Measurements from ENCODE around the gene TLE6.
"Not testable (repeated sequence)": the region's sequence is repeated elsewhere in the genome, so short reads cannot be mapped to it uniquely, and the experiment has no call there.

TLE6 gene

GRCh38 chr19:2974342-2975041, 2.9 kb upstream of the TLE6 start:
- no peak for DNase-seq (ENCODE audit: low spot score)

GRCh38 chr19:2976609-2977000, 759 bp upstream of the TLE6 start:
- no peak for DNase-seq (ENCODE audit: low spot score)

- no peak for DNase-seq (ENCODE audit: low spot score)
Observed at GRCh38 chr19:2977746-2978138, 378 bp downstream of the TLE6 start.

- no peak for DNase-seq (ENCODE audit: low spot score)
Observed at GRCh38 chr19:2978166-2978767, 903 bp downstream of the TLE6 start.

GRCh38 chr19:2978772-2979171, 1.4 kb downstream of the TLE6 start:
- DNase-seq (ENCODE audit: low spot score), result no peak

- DNase-seq (ENCODE audit: low spot score), result no peak
Observed at GRCh38 chr19:2981898-2982297, 4.5 kb downstream of the TLE6 start.

GRCh38 chr19:2982561-2982960, 5.2 kb downstream of the TLE6 start:
- no peak for DNase-seq (ENCODE audit: low spot score)

- DNase-seq (ENCODE audit: low spot score), result no peak
Observed at GRCh38 chr19:2982983-2983350, 5.6 kb downstream of the TLE6 start.

- no peak for DNase-seq (ENCODE audit: low spot score)
Observed at GRCh38 chr19:2983351-2984214, 6.2 kb downstream of the TLE6 start.

GRCh38 chr19:2984215-2984528, 6.8 kb downstream of the TLE6 start:
- no peak for DNase-seq (ENCODE audit: low spot score)

GRCh38 chr19:2986951-2987524, 9.7 kb downstream of the TLE6 start:
- DNase-seq (ENCODE audit: low spot score), result no peak

GRCh38 chr19:2987797-2988196, 10.4 kb downstream of the TLE6 start:
- DNase-seq (ENCODE audit: low spot score), result no peak

- DNase-seq (ENCODE audit: low spot score), result no peak
Observed at GRCh38 chr19:2988568-2988967, 11.2 kb downstream of the TLE6 start.

- DNase-seq (ENCODE audit: low spot score), result no peak
Observed at GRCh38 chr19:2989236-2989946, 12.0 kb downstream of the TLE6 start.

GRCh38 chr19:2992333-2992732, 15.0 kb downstream of the TLE6 start:
- DNase-seq (ENCODE audit: low spot score), result not testable (repeated sequence)

GRCh38 chr19:2992958-2993357, 15.6 kb downstream of the TLE6 start:
- DNase-seq (ENCODE audit: low spot score), result no peak

GRCh38 chr19:2993579-2993978, 16.2 kb downstream of the TLE6 start:
- no peak for DNase-seq (ENCODE audit: low spot score)

- no peak for DNase-seq (ENCODE audit: low spot score)
Observed at GRCh38 chr19:2994588-2995131, 17.3 kb downstream of the TLE6 start.

- no peak for DNase-seq (ENCODE audit: low spot score)
Observed at GRCh38 chr19:2997720-2998119, 20.4 kb downstream of the TLE6 start.

GRCh38 chr19:2998642-2999041, 21.3 kb downstream of the TLE6 start:
- DNase-seq (ENCODE audit: low spot score), result no peak

GRCh38 chr19:3001235-3001800, 24.0 kb downstream of the TLE6 start:
- no peak for DNase-seq (ENCODE audit: low spot score)

- no peak for DNase-seq (ENCODE audit: low spot score)
Observed at GRCh38 chr19:3003046-3003445, 25.7 kb downstream of the TLE6 start.

All from COLO829 (cell line).